K562 (cell line): ENCODE data around the gene EYA4. TPM values are rescaled to one million over a fixed set of nuclear protein-coding genes. Genes with fewer than 3 reads are reported as not detected.

Source experiments
- ATAC-seq: fragments of 200-7000 bp; cut with Tn5 transposase; 3 replicates; pipeline ENCODE4 v1.9.1; 2020; ENCODE audit warnings: moderate library complexity
- BruUV-seq: library from RNA; stranded (reverse); fragments of 400-500 nt; replicated peaks from 2 replicates; lab custom pipeline; 2021; lab: Mats Ljungman, UMichigan
- CTCF ChIA-PET: fragments of 300-600 bp; formaldehyde crosslinking; extraction: SDS; loops from one replicate; lab custom pipeline; 2021; ENCODE audit warnings: low intra/inter-chr PET ratio; lab: Yijun Ruan, JAX
- POLR2A ChIA-PET: fragments of 300-600, 350-650 bp; sonication (Branson Sonifier 250); formaldehyde crosslinking; extraction: SDS; loops from one replicate; lab custom pipeline; 2021; ENCODE audit warnings: antibody characterized with exemption, inconsistent platforms; lab: Yijun Ruan, JAX
- DNase-seq, 4 experiments: peaks; one replicate each; pipeline versions ENCODE4 v3.0.0 to v3.0.0-alpha.2; 2011 to 2018; ENCODE audit warnings: low spot score in 3 of 4, mixed read lengths in 3 of 4; ENCODE audit errors: extremely low read depth in 1 of 4
- FAIRE-seq: peaks from 2 replicates; lab custom pipeline; 2011; peaks lifted over from hg19 to GRCh38; lab: Jason Lieb, UNC
- H2AFZ ChIP-seq: 2 replicates; pipeline ENCODE4 v1.6.0; 2011; ENCODE audit warnings: low read depth, low read length, control low read depth, inconsistent platforms
- H3K27ac ChIP-seq: fragments of 200-600 bp; 3 replicates; pipeline ENCODE4 v1.8.0; 2011; ENCODE audit warnings: low read depth, mild to moderate bottlenecking, control low read depth, inconsistent platforms, low read length, moderate library complexity, mixed read lengths; ENCODE audit errors: extremely low read depth
- H3K27me3 ChIP-seq, 2 experiments: fragments of 300-600 bp in 1 of 2; 2 replicates in 1 of 2; 3 replicates in 1 of 2; pipeline versions ENCODE4 v1.6.0 to v1.8.0; 2011; ENCODE audit warnings: inconsistent platforms in 2 of 2, low read length in 2 of 2, mild to moderate bottlenecking in 1 of 2, mixed read lengths in 1 of 2, moderate library complexity in 1 of 2; ENCODE audit not compliant: control insufficient read depth in 2 of 2, insufficient read depth in 2 of 2
- H3K36me3 ChIP-seq: fragments of 300-600 bp; 3 replicates; pipeline ENCODE4 v1.8.0; 2011; ENCODE audit warnings: mild to moderate bottlenecking, low read length, inconsistent platforms; ENCODE audit not compliant: control insufficient read depth, insufficient read depth
- H3K4me1 ChIP-seq, 2 experiments: fragments of 200-600 bp in 1 of 2; replicated peaks in 1 of 2; 2 replicates in 1 of 2; 3 replicates in 1 of 2; pipeline versions ENCODE4 v1.5.1 to v1.8.0; 2011; ENCODE audit warnings: inconsistent platforms in 2 of 2, low read length in 2 of 2, mild to moderate bottlenecking in 1 of 2, mixed read lengths in 1 of 2, moderate library complexity in 1 of 2; ENCODE audit not compliant: control insufficient read depth in 2 of 2, insufficient read depth in 2 of 2
- H3K4me2 ChIP-seq: 2 replicates; pipeline ENCODE4 v1.6.1; 2011; ENCODE audit warnings: low read length, control low read depth, inconsistent platforms, mixed read lengths; ENCODE audit not compliant: insufficient read depth
- H3K4me3 ChIP-seq: fragments of 200-600 bp; sonication (generic), shearing (Covaris generic); 2 replicates; pipeline ENCODE4 v1.5.1; 2016; ENCODE audit warnings: control low read depth, inconsistent platforms
- H3K79me2 ChIP-seq: fragments of 200-600 bp; 3 replicates; pipeline ENCODE4 v1.8.0; 2011; ENCODE audit warnings: low read length, inconsistent platforms; ENCODE audit not compliant: control insufficient read depth, insufficient read depth
- H3K9ac ChIP-seq, 2 experiments: 2 replicates each; pipeline versions ENCODE4 v1.6.0 to v1.6.1; 2011; ENCODE audit warnings: low read depth in 2 of 2, low read length in 2 of 2, control low read depth in 1 of 2, inconsistent platforms in 1 of 2, mild to moderate bottlenecking in 1 of 2, mixed read lengths in 1 of 2; ENCODE audit not compliant: insufficient read depth in 1 of 2
- H3K9me1 ChIP-seq: one replicate; pipeline ENCODE4 v1.6.0; 2011; ENCODE audit warnings: inconsistent platforms, mild to moderate bottlenecking, low read length, moderate library complexity; ENCODE audit not compliant: control insufficient read depth, insufficient read depth
- H3K9me3 ChIP-seq: replicated peaks from 2 replicates; pipeline ENCODE4 v1.5.1; 2011; ENCODE audit warnings: low read depth, low read length, inconsistent platforms; ENCODE audit not compliant: control insufficient read depth, insufficient read depth
- H4K20me1 ChIP-seq: replicated peaks from 2 replicates; pipeline ENCODE4 v1.6.1; 2011; ENCODE audit warnings: low read length, inconsistent platforms, mixed read lengths; ENCODE audit not compliant: control insufficient read depth, insufficient read depth
- C11orf30 ChIP-seq: fragments of 450-650 bp; IDR thresholded peaks from 2 replicates; pipeline ENCODE4 v1.6.1; 2016; ENCODE audit warnings: low read depth, mild to moderate bottlenecking
- RCOR1 ChIP-seq, 2 experiments: IDR thresholded peaks; 2 replicates each; pipeline ENCODE4 v1.6.1; 2012; ENCODE audit warnings: low read depth in 2 of 2, low read length in 2 of 2, borderline replicate concordance in 1 of 2, improper control_type of control experiment in 1 of 2
- SMARCE1 ChIP-seq: fragments of 450-650 bp; IDR thresholded peaks from 2 replicates; pipeline ENCODE4 v1.7.1; 2016; ENCODE audit warnings: mild to moderate bottlenecking
- ZC3H4 ChIP-seq: sonication (generic); formaldehyde crosslinking; IDR thresholded peaks from 2 replicates; pipeline ENCODE4 v1.9.0; 2021; ENCODE audit warnings: missing genetic modification reagents, borderline replicate concordance
- ZNF407 ChIP-seq: fragments of 450-650 bp; IDR thresholded peaks from 2 replicates; pipeline ENCODE4 v1.6.1; 2016; ENCODE audit warnings: low read depth
- ZNF592 ChIP-seq: fragments of 450-650 bp; IDR thresholded peaks from 2 replicates; pipeline ENCODE4 v1.6.1; 2017; ENCODE audit warnings: antibody characterized with exemption, mild to moderate bottlenecking
- WGBS: fragments of 100-300 bp; shearing (Covaris generic); methylation state at CpG from one replicate; pipeline ENCODE4 v1.1.6; 2016; ENCODE audit warnings: low coverage, mixed read lengths; ENCODE audit not compliant: insufficient coverage; ENCODE audit errors: missing lambda C conversion rate; 5-methylcytosine and 5-hydroxymethylcytosine counted together
- in situ Hi-C: fragments of 300-500 bp; cut with MboI; formaldehyde crosslinking; loops from 4 replicates; pipeline ENCODE4 v1.15.0; 2018; ENCODE audit warnings: inconsistent platforms, mixed read lengths
- intact Hi-C: fragments of 100-400 bp; cut with micrococcal nuclease; formaldehyde crosslinking; loops from 2 replicates; pipeline ENCODE4 v1.14.2; 2022
- polyA plus RNA-seq, 8 experiments: library from polyadenylated mRNA; depleted of rRNA in 4 of 8; stranded (reverse) in 5 of 8; unstranded in 3 of 8; fragments of >200 nt; fragmentation: Nextera tagmentation in 2 of 8; fragmentation: Illumina TruSeq in 1 of 8; extraction: Ambion mirVana in 2 of 8; extraction: Trizol in 1 of 8; gene quantifications; 2 replicates each; pipeline versions ENCODE4 v1.2.1 to v1.2.3, GENCODE V29; 2011 to 2014; ENCODE audit warnings: inconsistent platforms in 1 of 8, missing spikeins in 1 of 8
- total RNA-seq, 7 experiments: library from RNA; depleted of rRNA in 6 of 7; stranded (reverse); fragments of >200 nt in 6 of 7; fragmentation: Illumina TruSeq in 2 of 7; extraction: Trizol in 2 of 7; gene quantifications; 2 replicates each; pipeline versions ENCODE4 v1.2.1 to v1.2.3, GENCODE V29; 2011 to 2021; ENCODE audit warnings: low replicate concordance in 1 of 7

The EYA4 gene
- total and polyA plus RNA-seq, 9 of the 15 experiments (the other 6 are each of a cell fraction or from before 2014, with no cell fraction given): 0.03 to 0.04 TPM; not detected in 7

GRCh38 chr6:133410638-133411435, 169.7 kb downstream of the EYA4 start:
- no peak for ATAC-seq
- Histone ChIP-seq H2AFZ (no peak overlapping the region), H3K27ac (no peak overlapping the region), H3K27me3 (no peaks in the 10 kb centered on the region), H4K20me1 (no peaks in the 10 kb centered on the region), H3K4me1 (no peaks in the 10 kb centered on the region), H3K4me2 (no peak overlapping the region), H3K4me3 (no peak overlapping the region), H3K79me2 (no peaks in the 10 kb centered on the region), H3K36me3 (no peaks in the 10 kb centered on the region), H3K9me1 (no peaks in the 10 kb centered on the region), H3K9ac (no peak overlapping the region), H3K9me3 (peaks cover 2% of the 10 kb centered on the region; the same call in 1 of the 2 replicates)
- BruUV-seq: no TSS peak
- intact Hi-C loops: no loop called here
- FAIRE-seq: no peak
- ChIA-PET POLR2A (no interaction called here), CTCF (no interaction called here)
- 3% methylated on average over 5 of the region's 6 CpGs for WGBS
- in situ Hi-C loops: no loop called here
- no peak for DNase-seq
- no peak for TF ChIP-seq SMARCE1
- TF ChIP-seq ZC3H4 (CRISPR knock-in tag): no peak
- TF ChIP-seq ZNF592: no peak
- TF ChIP-seq RCOR1 (IDR thresholded peaks at IDR 0.05; ENCODE audit: borderline replicate concordance in 1 of 2, low read depth in 2 of 2, low read length in 2 of 2): no peak
- TF ChIP-seq ZNF407: no peak
- no peak for TF ChIP-seq C11orf30
